ENCODE results near the gene OSGIN1.

- TF ChIP-seq CTCF (IDR thresholded peaks at IDR 0.05): no peak
- TF ChIP-seq POLR2A (IDR thresholded peaks at IDR 0.05): no peak
These were observed 35.6 kb upstream of the OSGIN1 start for GRCh38 chr16:83917152-83918120.
